C4-2B (cell line): ENCODE data around the gene ARSA.

Source experiments
- H3K27ac ChIP-seq: fragments of 450-650 bp; 2 replicates; pipeline ENCODE4 v1.5.1; 2017
- CTCF ChIP-seq: fragments of 450-650 bp; conservative IDR thresholded peaks from 2 replicates; pipeline ENCODE4 v1.5.1; 2017; ENCODE audit warnings: mild to moderate bottlenecking
- ZFX ChIP-seq: fragments of 450-650 bp; IDR thresholded peaks from 2 replicates; pipeline ENCODE4 v1.6.1; 2017

ARSA gene

GRCh38 chr22:50673231-50674129 is 45.5 kb upstream of the ARSA start:
- no peak overlapping the region for H3K27ac ChIP-seq
- TF ChIP-seq CTCF (no peak), ZFX (no peak)

- TF ChIP-seq CTCF = no peak
- no peak for TF ChIP-seq ZFX
- no peak within 1 kb of the TSS for H3K27ac ChIP-seq
These were observed 44.7 kb upstream of the ARSA start, which contains the start of gene SHANK3 for GRCh38 chr22:50672471-50673230. TSS of gene SHANK3 (plus strand) at chr22:50672823.

- TF ChIP-seq CTCF (no peak), ZFX (no peak)
- no peak overlapping the region for H3K27ac ChIP-seq
These were observed 44.1 kb upstream of the ARSA start for GRCh38 chr22:50672041-50672440.

- TF ChIP-seq ZFX = no peak
- no peak overlapping the region for H3K27ac ChIP-seq
These were observed 43.7 kb upstream of the ARSA start for GRCh38 chr22:50671641-50672040.

- no peak overlapping the region for H3K27ac ChIP-seq
- no peak for TF ChIP-seq CTCF
- no peak for TF ChIP-seq ZFX
These were observed 43.1 kb upstream of the ARSA start for GRCh38 chr22:50670914-50671538.

- no peak overlapping the region for H3K27ac ChIP-seq
- TF ChIP-seq ZFX (no peak), CTCF (no peak)
These were observed 42.6 kb upstream of the ARSA start for GRCh38 chr22:50670513-50670912.

- TF ChIP-seq ZFX = no peak
- TF ChIP-seq CTCF = no peak
- no peak overlapping the region for H3K27ac ChIP-seq
These were observed 37.8 kb upstream of the ARSA start for GRCh38 chr22:50665738-50666137.
